ENCODE results near the gene GNG4. TPM values are rescaled to one million over a fixed set of nuclear protein-coding genes. Genes with fewer than 3 reads are reported as not detected.
"Not testable (repeated sequence)": the region's sequence is repeated elsewhere in the genome, so short reads cannot be mapped to it uniquely, and the experiment has no call there.

The GNG4 gene
- total RNA-seq, 1 donor = 0.10 TPM

- H3K9me3 ChIP-seq (ENCODE audit: low read depth, low read length) = no peaks in the 10 kb centered on the region
Measured at GRCh38 chr1:235642011-235642942, 7.3 kb downstream of the GNG4 start.

GRCh38 chr1:235640580-235640979 lies 9.0 kb downstream of the GNG4 start:
- no peaks in the 10 kb centered on the region for H3K27me3 ChIP-seq (ENCODE audit: insufficient read depth, low read length)
- peaks cover 15% of the 10 kb centered on the region for H3K4me1 ChIP-seq (ENCODE audit: insufficient read depth, low read length)
- H3K9me3 ChIP-seq (ENCODE audit: low read depth, low read length) = no peaks in the 10 kb centered on the region
- no peak overlapping the region for H3K4me3 ChIP-seq (ENCODE audit: low read length)

More at GRCh38 chr1:235642011-235642942, 7.3 kb downstream of the GNG4 start:
- Histone ChIP-seq H3K4me1 (ENCODE audit: insufficient read depth, low read length) (peaks cover 15% of the 10 kb centered on the region), H3K4me3 (ENCODE audit: low read length) (no peak overlapping the region), H3K27me3 (ENCODE audit: insufficient read depth, low read length) (peaks cover 15% of the 10 kb centered on the region)

DNA sequence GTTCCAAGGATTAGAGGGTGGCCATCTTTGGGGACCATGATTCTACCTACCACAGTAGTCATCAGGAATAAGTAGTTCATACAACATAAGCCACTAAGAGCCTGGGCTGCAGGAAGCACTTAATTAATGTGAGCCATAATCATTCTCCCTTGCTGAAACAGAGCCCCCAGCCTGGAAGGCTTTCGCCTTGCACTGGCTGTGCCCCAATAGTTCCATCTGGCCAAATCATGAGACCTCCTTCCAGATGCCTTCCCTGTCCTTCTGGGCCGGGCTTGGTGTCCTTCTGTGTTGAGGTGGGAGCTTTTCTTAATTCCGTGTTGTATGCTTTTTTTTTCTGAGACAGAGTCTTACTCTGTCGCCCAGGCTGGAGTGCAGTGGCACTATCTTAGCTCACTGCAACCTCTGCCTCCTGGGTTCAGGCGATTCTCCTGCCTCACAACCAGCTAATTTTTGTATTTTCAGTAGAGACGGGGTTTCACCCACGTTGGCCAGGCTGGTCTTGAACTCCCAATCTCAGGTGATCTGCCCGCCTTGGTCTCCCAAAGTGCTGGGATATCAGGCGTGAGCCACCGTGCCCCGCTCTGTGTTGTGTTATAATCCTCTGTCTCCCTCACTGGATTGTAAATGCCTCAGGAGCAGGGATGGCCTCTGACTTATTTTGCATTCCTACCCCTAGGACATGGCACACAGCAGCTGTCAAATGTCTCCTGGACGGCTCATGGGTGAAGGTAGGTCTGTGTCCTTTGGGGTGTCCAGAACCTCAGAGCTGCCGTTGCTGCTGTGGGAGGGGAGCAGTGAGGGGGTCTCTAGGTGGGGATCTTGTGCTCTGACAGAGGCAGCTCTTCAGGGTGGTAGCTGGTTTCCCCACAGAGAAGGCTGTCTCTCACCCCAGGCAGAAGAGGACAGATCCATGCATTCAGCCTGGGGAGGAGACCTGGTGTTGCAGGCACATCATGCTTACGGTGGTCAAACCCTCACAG lies 10.1 kb downstream of the GNG4 start:
- Histone ChIP-seq H3K27me3 (ENCODE audit: insufficient read depth, low read length) (no peaks in the 10 kb centered on the region), H3K4me3 (ENCODE audit: low read length) (no peak overlapping the region)

DNA sequence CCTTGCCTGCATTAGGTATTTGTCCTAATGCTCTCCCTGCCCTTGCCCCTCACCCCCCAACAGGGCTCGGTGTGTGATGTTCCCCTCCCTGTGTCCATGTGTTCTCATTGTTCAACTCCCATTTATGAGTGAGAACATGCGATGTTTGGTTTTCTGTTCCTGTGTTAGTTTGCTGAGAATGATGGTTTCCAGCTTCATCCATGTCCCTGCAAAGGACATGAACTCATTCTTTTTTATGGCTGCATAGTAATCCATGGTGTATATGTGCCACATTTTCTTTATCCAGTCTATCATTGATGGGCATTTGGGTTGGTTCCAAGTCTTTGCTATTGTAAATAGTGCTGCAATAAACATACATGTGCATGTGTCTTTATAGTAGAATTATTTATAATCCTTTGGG lies 11.0 kb downstream of the GNG4 start:
- peaks cover 15% of the 10 kb centered on the region for H3K4me1 ChIP-seq (ENCODE audit: insufficient read depth, low read length)
- H3K27me3 ChIP-seq (ENCODE audit: insufficient read depth, low read length); H3K9me3 ChIP-seq (ENCODE audit: low read depth, low read length); H3K4me3 ChIP-seq (ENCODE audit: low read length): not testable (repeated sequence)

More for the DNA sequence above, 10.1 kb downstream of the GNG4 start:
- no peaks in the 10 kb centered on the region for H3K9me3 ChIP-seq (ENCODE audit: low read depth, low read length)
- peaks cover 15% of the 10 kb centered on the region for H3K4me1 ChIP-seq (ENCODE audit: insufficient read depth, low read length)

- Histone ChIP-seq H3K27me3 (ENCODE audit: insufficient read depth, low read length) (no peaks in the 10 kb centered on the region), H3K4me1 (ENCODE audit: insufficient read depth, low read length) (peaks cover 18% of the 10 kb centered on the region), H3K4me3 (ENCODE audit: low read length) (no peak overlapping the region), H3K9me3 (ENCODE audit: low read depth, low read length) (no peaks in the 10 kb centered on the region)
Measured at GRCh38 chr1:235637756-235638534, 11.6 kb downstream of the GNG4 start.

- no peak overlapping the region for H3K4me3 ChIP-seq (ENCODE audit: low read length)
- H3K27me3 ChIP-seq (ENCODE audit: insufficient read depth, low read length) = no peaks in the 10 kb centered on the region
- H3K9me3 ChIP-seq (ENCODE audit: low read depth, low read length) = no peaks in the 10 kb centered on the region
- H3K4me1 ChIP-seq (ENCODE audit: insufficient read depth, low read length) = peaks cover 4% of the 10 kb centered on the region
Measured at GRCh38 chr1:235635938-235636662, 13.5 kb downstream of the GNG4 start.

DNA sequence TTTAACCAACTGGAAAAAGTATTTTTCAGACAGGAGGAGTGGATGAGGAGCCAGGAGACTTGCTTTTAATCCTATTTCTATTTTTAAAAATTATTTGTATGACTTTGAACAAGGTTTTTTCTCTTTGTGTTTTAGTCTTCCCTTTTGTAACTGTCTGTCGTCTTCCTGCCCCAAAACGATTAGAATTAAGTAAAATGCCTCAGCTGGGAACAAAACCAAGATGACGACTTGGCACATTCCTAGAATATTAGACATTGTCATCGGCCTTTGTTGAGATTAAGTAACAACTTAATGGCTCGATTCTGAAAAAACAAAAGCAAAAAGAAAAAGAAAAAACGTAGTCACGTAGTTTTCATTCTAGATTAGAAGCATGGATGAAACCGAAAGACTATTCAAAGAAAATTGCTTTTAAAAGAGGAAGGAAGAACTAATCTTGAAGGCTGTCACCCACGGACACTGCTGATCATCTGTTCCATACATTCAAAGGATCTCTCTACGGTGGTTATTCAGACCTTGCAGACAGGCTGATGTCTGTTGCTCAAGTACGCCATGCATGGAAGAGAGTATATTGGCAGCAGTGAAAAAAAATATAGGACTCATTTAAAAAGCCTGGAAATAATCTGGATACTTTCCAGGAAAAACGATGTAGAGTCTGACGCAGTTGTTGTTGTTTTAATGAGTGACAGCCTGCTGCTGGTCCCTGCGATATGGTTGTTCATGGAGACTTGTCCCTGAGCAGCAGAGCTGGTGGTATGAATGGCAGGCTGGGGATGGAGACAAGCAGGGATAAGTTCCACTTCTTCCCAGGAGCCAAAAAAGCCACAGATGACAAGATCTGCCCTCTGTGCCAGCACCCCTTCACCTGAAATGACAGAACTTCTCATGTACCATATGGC lies 16.8 kb downstream of the GNG4 start:
- Histone ChIP-seq H3K9me3 (ENCODE audit: low read depth, low read length) (no peaks in the 10 kb centered on the region), H3K4me3 (ENCODE audit: low read length) (no peak overlapping the region), H3K27me3 (ENCODE audit: insufficient read depth, low read length) (no peaks in the 10 kb centered on the region), H3K4me1 (ENCODE audit: insufficient read depth, low read length) (peaks cover 4% of the 10 kb centered on the region)

DNA sequence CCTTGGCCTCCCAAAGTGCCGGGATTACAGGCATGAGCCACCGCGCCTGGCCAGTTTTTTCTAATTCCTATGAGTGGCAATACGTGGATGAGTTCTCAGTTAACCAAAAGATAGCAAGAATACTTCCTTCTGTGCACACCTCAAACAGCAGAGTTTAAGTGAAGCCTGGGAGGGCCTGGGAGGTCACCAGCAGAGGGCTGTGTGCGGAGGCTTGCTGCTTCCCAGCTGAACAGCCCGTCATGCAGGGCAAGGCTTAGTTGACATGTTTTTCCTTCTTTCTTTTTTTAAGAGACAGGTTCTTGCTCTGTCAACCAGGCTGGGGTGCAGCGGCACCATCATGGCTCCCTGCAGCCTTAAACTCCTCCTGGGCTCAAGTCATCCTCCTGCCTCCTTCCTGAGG lies 17.8 kb downstream of the GNG4 start:
- no peak overlapping the region for H3K4me3 ChIP-seq (ENCODE audit: low read length)
- no peaks in the 10 kb centered on the region for H3K27me3 ChIP-seq (ENCODE audit: insufficient read depth, low read length)
- H3K9me3 ChIP-seq (ENCODE audit: low read depth, low read length) = no peaks in the 10 kb centered on the region
- H3K4me1 ChIP-seq (ENCODE audit: insufficient read depth, low read length) = peaks cover 4% of the 10 kb centered on the region

DNA sequence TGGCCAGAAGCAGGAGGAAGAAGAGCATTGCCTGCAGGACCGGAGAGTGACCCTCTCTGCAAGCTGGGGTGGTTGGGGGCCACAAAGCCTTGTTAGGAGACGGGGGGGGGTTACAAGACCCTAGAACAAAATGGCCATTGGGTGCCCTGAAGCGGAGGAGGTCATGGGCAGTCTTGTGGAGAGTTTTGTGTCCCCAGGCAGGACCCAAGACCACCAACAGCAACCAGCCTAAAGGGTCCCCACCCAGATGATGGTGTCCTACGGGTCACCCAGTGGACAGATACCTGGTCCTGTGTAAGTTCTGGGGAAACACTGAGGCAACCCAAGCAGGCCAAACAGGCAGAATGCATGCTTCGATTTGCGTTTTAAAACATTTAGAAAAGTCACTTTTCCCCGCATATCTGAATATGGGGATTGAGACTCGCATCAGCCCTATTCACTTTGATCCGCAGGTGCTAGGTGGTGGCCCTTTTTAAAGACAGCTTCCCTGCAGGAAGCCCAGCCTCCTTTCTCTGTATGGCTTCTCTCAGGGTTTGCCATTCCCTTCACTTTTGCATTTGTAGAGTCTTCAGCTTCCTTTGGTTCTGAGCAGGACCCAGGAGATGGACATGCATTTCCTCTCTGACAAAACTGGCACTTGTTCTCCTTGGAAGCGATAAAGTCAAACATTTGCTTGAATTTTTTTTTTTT lies 21.1 kb downstream of the GNG4 start:
- H3K4me3 ChIP-seq (ENCODE audit: low read length) = no peak overlapping the region
- no peaks in the 10 kb centered on the region for H3K27me3 ChIP-seq (ENCODE audit: insufficient read depth, low read length)
- H3K4me1 ChIP-seq (ENCODE audit: insufficient read depth, low read length) = peaks cover 4% of the 10 kb centered on the region
- H3K9me3 ChIP-seq (ENCODE audit: low read depth, low read length) = no peaks in the 10 kb centered on the region

GRCh38 chr1:235625831-235626230 lies 23.8 kb downstream of the GNG4 start:
- no peaks in the 10 kb centered on the region for H3K27me3 ChIP-seq (ENCODE audit: insufficient read depth, low read length)
- H3K4me3 ChIP-seq (ENCODE audit: low read length) = no peak overlapping the region
- no peaks in the 10 kb centered on the region for H3K4me1 ChIP-seq (ENCODE audit: insufficient read depth, low read length)
- H3K9me3 ChIP-seq (ENCODE audit: low read depth, low read length) = no peaks in the 10 kb centered on the region

DNA sequence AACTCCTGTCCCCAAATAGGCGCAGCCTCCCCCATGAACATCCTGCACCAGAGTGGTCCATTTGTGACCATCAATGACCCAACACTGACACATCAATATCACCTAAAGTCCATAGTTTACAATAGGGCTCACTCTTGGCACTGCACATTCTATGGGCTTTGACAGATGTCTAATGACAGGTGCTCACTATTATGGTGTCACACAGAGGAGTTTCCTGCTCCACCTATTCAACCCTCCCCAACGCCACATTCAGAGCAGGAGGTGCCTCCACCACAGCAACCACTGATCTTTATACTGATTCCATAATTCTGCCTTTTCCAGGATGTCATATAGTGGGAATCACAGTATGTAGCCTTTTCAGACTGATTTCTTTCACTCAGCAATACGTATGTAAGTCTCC lies 24.2 kb downstream of the GNG4 start:
- H3K4me3 ChIP-seq (ENCODE audit: low read length) = no peak overlapping the region
- H3K4me1 ChIP-seq (ENCODE audit: insufficient read depth, low read length) = no peaks in the 10 kb centered on the region
- no peaks in the 10 kb centered on the region for H3K27me3 ChIP-seq (ENCODE audit: insufficient read depth, low read length)
- H3K9me3 ChIP-seq (ENCODE audit: low read depth, low read length) = no peaks in the 10 kb centered on the region

- no peaks in the 10 kb centered on the region for H3K4me1 ChIP-seq (ENCODE audit: insufficient read depth, low read length)
- H3K4me3 ChIP-seq (ENCODE audit: low read length) = no peak overlapping the region
- H3K9me3 ChIP-seq (ENCODE audit: low read depth, low read length) = no peaks in the 10 kb centered on the region
- H3K27me3 ChIP-seq (ENCODE audit: insufficient read depth, low read length) = no peaks in the 10 kb centered on the region
Measured at GRCh38 chr1:235624721-235625333, 24.8 kb downstream of the GNG4 start.
